Measurements from ENCODE around the gene WDR91.

- TF ChIP-seq MAX (IDR thresholded peaks at IDR 0.05; ENCODE audit: low read depth, low read length) (no peak), CTCF (IDR thresholded peaks at IDR 0.05; ENCODE audit: low read depth, low read length) (no peak), POLR2A (IDR thresholded peaks at IDR 0.05; ENCODE audit: extremely low read depth, insufficient read length) (no peak)
Measured at GRCh38 chr7:135175931-135176330, 35.4 kb downstream of the WDR91 start.

Data from NB4 (cell line).